Tibial nerve (tissue), 4 donors: Measurements from ENCODE around the gene RPLP2. TPM values are rescaled to one million over a fixed set of nuclear protein-coding genes. Genes with fewer than 3 reads are reported as not detected.

Experiments used
- DNase-seq, 2 donors: peaks; one replicate each; pipeline ENCODE4 v3.0.0-alpha.2; 2019; ENCODE audit warnings: low spot score in 2 of 2
- H3K27ac ChIP-seq, 4 donors: fragments of 200-600 bp; sonication (generic) in 3 of 4; one replicate each; pipeline ENCODE4 v1.5.1; 2017 to 2019; ENCODE audit warnings: mild to moderate bottlenecking in 1 of 4
- H3K27me3 ChIP-seq, 2 donors: fragments of 200-600 bp; sonication (generic) in 1 of 2; one replicate each; pipeline versions ENCODE4 v1.5.1 to v1.6.0; 2017 to 2019
- H3K36me3 ChIP-seq, 3 donors: fragments of 200-600 bp; sonication (generic); one replicate each; pipeline ENCODE4 v1.5.1; 2018 to 2019
- H3K4me1 ChIP-seq, 4 donors: fragments of 200-600 bp; sonication (generic) in 3 of 4; one replicate each; pipeline ENCODE4 v1.5.1; 2017 to 2019
- H3K4me3 ChIP-seq, 4 donors: fragments of 200-600 bp; sonication (generic) in 3 of 4; one replicate each; pipeline ENCODE4 v1.5.1; 2017 to 2019; ENCODE audit warnings: mild to moderate bottlenecking in 1 of 4, moderate library complexity in 1 of 4
- H3K9me3 ChIP-seq, 4 donors: fragments of 200-600 bp; sonication (generic) in 3 of 4; one replicate each; pipeline ENCODE4 v1.5.1; 2017 to 2019
- EP300 ChIP-seq, 2 donors: sonication (generic); formaldehyde crosslinking; IDR thresholded peaks; one replicate each; pipeline ENCODE4 v1.6.1; 2017; ENCODE audit warnings: antibody characterized with exemption in 2 of 2, mild to moderate bottlenecking in 1 of 2
- POLR2A ChIP-seq, 2 donors: fragments of 450-650 bp; IDR thresholded peaks; one replicate each; pipeline ENCODE4 v1.6.1; 2017; ENCODE audit warnings: antibody characterized with exemption in 2 of 2, mild to moderate bottlenecking in 2 of 2, moderate library complexity in 2 of 2
- WGBS, 2 donors: methylation state at CpG; one replicate each; pipeline ENCODE4 v1.1.5; 2018; 5-methylcytosine and 5-hydroxymethylcytosine counted together
- total RNA-seq, 4 donors: library from RNA; depleted of rRNA; stranded (reverse); fragments of >200 nt; gene quantifications; one replicate each; pipeline ENCODE4 v1.1.0, GENCODE V29; 2016
- TF ChIP-seq, protein P1 (sequence below), 5 experiments: fragments of 200-600 bp in 3 of 5; fragments of 450-650 bp in 2 of 5; sonication (generic) in 3 of 5; IDR thresholded peaks; one replicate each; pipeline ENCODE4 v1.5.1; 2016 to 2019; ENCODE audit warnings: antibody characterized with exemption in 5 of 5, mild to moderate bottlenecking in 3 of 5, moderate library complexity in 2 of 5

Gene RPLP2
- total RNA-seq, 4 donors from 2014 or later, result 404 to 765 (median 584) TPM

GRCh38 chr11:773830-774229 lies 35.9 kb upstream of the RPLP2 start:
- Histone ChIP-seq H3K9me3 (no peaks in the 10 kb centered on the region), H3K4me1 (peaks cover 0 to 70% (median 35%) of the 10 kb centered on the region in 4 donors), H3K4me3 (no peak overlapping the region), H3K27ac (peak overlapping the region; percentile 9 to 89 (median 54)), H3K27me3 (no peaks in the 10 kb centered on the region), H3K36me3 (peaks cover 0 to 45% (median 4%) of the 10 kb centered on the region in 3 donors)
- no peak for DNase-seq
- whole genome bisulfite sequencing, 2 donors, result 65 to 77% methylated on average over 7 to 9 of the region's 9 CpGs
- TF ChIP-seq EP300 (IDR thresholded peaks at IDR 0.05) (no peak), POLR2A (IDR thresholded peaks at IDR 0.05) (no peak)
- TF ChIP-seq, protein P1, sequence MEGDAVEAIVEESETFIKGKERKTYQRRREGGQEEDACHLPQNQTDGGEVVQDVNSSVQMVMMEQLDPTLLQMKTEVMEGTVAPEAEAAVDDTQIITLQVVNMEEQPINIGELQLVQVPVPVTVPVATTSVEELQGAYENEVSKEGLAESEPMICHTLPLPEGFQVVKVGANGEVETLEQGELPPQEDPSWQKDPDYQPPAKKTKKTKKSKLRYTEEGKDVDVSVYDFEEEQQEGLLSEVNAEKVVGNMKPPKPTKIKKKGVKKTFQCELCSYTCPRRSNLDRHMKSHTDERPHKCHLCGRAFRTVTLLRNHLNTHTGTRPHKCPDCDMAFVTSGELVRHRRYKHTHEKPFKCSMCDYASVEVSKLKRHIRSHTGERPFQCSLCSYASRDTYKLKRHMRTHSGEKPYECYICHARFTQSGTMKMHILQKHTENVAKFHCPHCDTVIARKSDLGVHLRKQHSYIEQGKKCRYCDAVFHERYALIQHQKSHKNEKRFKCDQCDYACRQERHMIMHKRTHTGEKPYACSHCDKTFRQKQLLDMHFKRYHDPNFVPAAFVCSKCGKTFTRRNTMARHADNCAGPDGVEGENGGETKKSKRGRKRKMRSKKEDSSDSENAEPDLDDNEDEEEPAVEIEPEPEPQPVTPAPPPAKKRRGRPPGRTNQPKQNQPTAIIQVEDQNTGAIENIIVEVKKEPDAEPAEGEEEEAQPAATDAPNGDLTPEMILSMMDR (IDR thresholded peaks at IDR 0.05), result no peak

DNA sequence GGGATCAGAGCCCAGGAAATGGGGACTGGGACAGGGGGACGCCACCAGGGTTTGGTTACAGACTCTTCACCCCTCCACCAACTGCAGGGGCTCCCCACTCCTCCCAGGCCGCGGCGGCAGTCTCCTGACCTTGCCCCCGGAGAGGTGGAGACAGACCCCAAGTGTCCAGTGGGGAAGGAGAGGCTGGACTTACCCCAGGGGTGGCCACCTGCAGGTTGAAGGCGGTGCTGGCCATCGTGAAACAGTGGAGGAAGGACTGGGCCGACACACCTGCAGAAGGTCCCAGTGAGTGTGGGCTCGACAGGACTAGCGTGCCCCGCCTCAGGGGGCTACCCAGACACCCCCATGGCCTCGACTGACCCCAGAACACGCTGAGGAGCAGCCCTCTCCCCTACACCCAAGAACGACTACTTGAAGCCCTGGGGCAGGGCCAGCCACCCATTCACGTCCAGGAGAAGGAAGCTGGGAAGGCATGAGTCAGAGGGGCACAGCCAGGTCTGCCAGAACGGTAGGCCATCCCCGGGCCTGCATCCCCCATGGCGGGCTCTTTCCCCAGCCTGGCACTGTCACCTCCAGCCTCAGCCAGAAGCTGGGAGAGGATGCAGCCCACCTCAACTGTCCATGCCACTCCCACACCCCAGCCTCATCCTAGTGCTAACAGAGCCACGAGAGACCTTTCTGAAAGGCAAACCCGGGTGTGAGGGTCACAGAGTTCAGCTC lies 34.7 kb upstream of the RPLP2 start:
- peaks cover 0 to 39% (median 2%) of the 10 kb centered on the region in 3 donors for H3K36me3 ChIP-seq
- TF ChIP-seq POLR2A (IDR thresholded peaks at IDR 0.05) (no peak), EP300 (IDR thresholded peaks at IDR 0.05) (no peak)
- TF ChIP-seq, protein P1 (IDR thresholded peaks at IDR 0.05), result no peak
- WGBS, 2 donors, result 67 to 75% methylated on average over 18 to 20 of the region's 20 CpGs
- H3K4me1 ChIP-seq, result peaks cover 0 to 77% (median 35%) of the 10 kb centered on the region in 4 donors
- H3K27ac ChIP-seq, result peak overlapping the region in 2 of 4 donors; percentile 26 to 94
- H3K4me3 ChIP-seq, result no peak overlapping the region
- no peak for DNase-seq
- no peaks in the 10 kb centered on the region for H3K27me3 ChIP-seq
- no peaks in the 10 kb centered on the region for H3K9me3 ChIP-seq

- peaks cover 0 to 77% (median 35%) of the 10 kb centered on the region in 4 donors for H3K4me1 ChIP-seq
Observed at GRCh38 chr11:776263-776560, 33.6 kb upstream of the RPLP2 start.

DNA sequence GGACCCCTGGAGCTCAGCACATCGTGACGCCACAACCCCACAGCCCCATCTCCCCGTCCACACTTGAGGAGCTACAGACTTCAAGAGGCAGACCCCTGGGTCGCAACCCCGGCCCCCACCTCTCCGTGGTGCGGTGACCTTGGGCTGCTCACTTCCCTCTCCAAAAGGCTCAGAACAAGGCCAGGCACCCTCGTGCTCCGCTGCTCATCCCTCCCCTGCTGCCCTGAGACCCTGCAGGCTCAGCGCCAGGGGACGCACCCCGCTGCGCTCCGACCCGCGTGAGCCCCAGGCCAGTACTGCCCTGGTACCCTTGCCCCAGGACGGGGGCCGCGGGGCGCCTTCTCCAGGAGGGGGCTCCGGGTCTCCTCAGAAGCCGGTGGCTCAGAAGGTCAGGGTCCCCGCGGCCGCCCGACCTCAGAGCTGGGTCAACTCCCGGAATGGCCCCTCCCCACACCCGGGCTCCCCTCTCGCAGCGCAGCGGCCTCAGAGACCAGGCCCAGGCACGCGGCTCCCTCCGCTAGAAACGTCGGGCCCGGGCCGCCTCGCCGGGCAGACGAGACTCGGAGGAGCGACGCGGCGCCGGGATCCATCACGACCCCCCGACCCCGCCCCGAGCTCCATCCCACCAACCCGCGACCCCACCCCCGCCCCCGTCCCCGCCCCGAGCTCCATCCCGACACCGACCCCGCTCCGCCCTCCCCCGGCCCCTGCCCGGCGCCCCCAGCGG lies 33.0 kb upstream of the RPLP2 start:
- Histone ChIP-seq H3K36me3 (peaks cover 0 to 31% (median 0%) of the 10 kb centered on the region in 3 donors), H3K4me1 (peaks cover 0 to 72% (median 33%) of the 10 kb centered on the region in 4 donors), H3K27me3 (no peaks in the 10 kb centered on the region), H3K9me3 (no peaks in the 10 kb centered on the region), H3K27ac (peak overlapping the region; percentile 79 to 94 (median 88)), H3K4me3 (peak overlapping the region; percentile 65 to 96 (median 87))
- 0 to 3% methylated on average over 7 to 19 of the region's 65 CpGs for WGBS, 2 donors
- DNase-seq, result no peak
- TF ChIP-seq EP300 (IDR thresholded peaks at IDR 0.05), result no peak
- TF ChIP-seq, protein P1 (IDR thresholded peaks at IDR 0.05), result no peak
- TF ChIP-seq POLR2A (IDR thresholded peaks at IDR 0.05), result no peak

More at GRCh38 chr11:776263-776560, 33.6 kb upstream of the RPLP2 start:
- peaks cover 0 to 34% (median 0%) of the 10 kb centered on the region in 3 donors for H3K36me3 ChIP-seq
- no peaks in the 10 kb centered on the region for H3K9me3 ChIP-seq
- TF ChIP-seq POLR2A (IDR thresholded peaks at IDR 0.05), result no peak
- TF ChIP-seq EP300 (IDR thresholded peaks at IDR 0.05), result no peak
- TF ChIP-seq, protein P1 (IDR thresholded peaks at IDR 0.05), result no peak
- DNase-seq, result no peak
- H3K27ac ChIP-seq, result peak overlapping the region in 3 of 4 donors; percentile 84 to 94 (median 93)
- WGBS, 2 donors, result 24 to 30% methylated on average over 11 of the region's 11 CpGs
- peak overlapping the region; percentile 65 to 96 (median 87) for H3K4me3 ChIP-seq
- no peaks in the 10 kb centered on the region for H3K27me3 ChIP-seq
